ENCODE measurements around the gene GRB7.
A peak's percentile ranks its signal among the peaks of the same experiment; 100 is the strongest.

GRB7 gene

DNA sequence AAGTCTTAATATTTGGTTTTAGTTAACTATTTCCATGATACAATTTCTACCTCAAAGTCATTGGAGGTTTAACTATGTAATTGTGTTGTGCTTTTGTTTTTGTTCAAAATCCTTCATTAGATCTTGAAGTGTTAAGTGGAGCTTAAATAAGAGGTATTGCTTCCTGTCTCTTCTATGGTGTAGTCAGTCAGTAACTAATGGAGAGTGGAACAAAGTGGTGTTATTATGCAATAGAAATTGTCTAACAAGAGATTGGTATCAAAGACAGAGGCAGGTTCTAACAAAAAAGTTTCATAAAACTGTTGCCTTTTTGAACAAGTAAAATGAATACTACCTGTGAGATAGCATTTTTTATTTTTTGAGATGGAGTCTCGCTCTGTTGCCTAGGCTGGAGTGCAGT is 45.2 kb downstream of the GRB7 start:
- DNase-seq (ENCODE audit: low read depth) = peak; percentile 69
- peak overlapping the region; percentile 4 for H3K4me3 ChIP-seq (ENCODE audit: low read depth, low read length)
- TF ChIP-seq MYC (IDR thresholded peaks at IDR 0.05; ENCODE audit: low read depth, low read length) = no peak
- TF ChIP-seq, protein P1, sequence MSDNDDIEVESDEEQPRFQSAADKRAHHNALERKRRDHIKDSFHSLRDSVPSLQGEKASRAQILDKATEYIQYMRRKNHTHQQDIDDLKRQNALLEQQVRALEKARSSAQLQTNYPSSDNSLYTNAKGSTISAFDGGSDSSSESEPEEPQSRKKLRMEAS (IDR thresholded peaks at IDR 0.05; ENCODE audit: low read depth, low read length) = no peak
- TF ChIP-seq, protein P2, sequence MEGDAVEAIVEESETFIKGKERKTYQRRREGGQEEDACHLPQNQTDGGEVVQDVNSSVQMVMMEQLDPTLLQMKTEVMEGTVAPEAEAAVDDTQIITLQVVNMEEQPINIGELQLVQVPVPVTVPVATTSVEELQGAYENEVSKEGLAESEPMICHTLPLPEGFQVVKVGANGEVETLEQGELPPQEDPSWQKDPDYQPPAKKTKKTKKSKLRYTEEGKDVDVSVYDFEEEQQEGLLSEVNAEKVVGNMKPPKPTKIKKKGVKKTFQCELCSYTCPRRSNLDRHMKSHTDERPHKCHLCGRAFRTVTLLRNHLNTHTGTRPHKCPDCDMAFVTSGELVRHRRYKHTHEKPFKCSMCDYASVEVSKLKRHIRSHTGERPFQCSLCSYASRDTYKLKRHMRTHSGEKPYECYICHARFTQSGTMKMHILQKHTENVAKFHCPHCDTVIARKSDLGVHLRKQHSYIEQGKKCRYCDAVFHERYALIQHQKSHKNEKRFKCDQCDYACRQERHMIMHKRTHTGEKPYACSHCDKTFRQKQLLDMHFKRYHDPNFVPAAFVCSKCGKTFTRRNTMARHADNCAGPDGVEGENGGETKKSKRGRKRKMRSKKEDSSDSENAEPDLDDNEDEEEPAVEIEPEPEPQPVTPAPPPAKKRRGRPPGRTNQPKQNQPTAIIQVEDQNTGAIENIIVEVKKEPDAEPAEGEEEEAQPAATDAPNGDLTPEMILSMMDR (IDR thresholded peaks at IDR 0.05; ENCODE audit: low read depth, low read length) = no peak

DNA sequence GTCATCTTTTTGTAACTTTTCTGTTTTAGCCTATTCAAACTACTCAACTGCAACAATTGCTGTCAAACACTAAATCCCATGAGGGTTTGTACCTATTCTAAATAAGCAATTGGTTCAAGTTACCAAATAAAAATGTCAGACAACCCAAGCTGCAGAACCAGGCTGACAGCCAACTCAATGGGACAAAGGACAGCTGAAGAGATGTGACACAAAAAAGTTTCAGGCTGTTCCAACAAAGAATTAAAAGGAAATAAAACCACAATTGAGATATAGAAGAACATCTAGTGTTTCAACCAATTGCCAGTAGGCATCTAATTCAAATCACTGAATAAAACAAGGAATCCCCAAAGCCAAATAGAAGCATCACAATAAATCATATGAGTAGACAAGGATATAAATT is 49.3 kb downstream of the GRB7 start:
- DNase-seq (ENCODE audit: low read depth) = no peak
- no peak overlapping the region for H3K4me3 ChIP-seq (ENCODE audit: low read depth, low read length)
- TF ChIP-seq MYC (IDR thresholded peaks at IDR 0.05; ENCODE audit: low read depth, low read length) = no peak
- TF ChIP-seq, protein P2 (IDR thresholded peaks at IDR 0.05; ENCODE audit: low read depth, low read length) = no peak
- TF ChIP-seq, protein P1 (IDR thresholded peaks at IDR 0.05; ENCODE audit: low read depth, low read length) = no peak
- no peak for TF ChIP-seq POLR2A (IDR thresholded peaks at IDR 0.05; ENCODE audit: extremely low read depth, insufficient read length)

DNA sequence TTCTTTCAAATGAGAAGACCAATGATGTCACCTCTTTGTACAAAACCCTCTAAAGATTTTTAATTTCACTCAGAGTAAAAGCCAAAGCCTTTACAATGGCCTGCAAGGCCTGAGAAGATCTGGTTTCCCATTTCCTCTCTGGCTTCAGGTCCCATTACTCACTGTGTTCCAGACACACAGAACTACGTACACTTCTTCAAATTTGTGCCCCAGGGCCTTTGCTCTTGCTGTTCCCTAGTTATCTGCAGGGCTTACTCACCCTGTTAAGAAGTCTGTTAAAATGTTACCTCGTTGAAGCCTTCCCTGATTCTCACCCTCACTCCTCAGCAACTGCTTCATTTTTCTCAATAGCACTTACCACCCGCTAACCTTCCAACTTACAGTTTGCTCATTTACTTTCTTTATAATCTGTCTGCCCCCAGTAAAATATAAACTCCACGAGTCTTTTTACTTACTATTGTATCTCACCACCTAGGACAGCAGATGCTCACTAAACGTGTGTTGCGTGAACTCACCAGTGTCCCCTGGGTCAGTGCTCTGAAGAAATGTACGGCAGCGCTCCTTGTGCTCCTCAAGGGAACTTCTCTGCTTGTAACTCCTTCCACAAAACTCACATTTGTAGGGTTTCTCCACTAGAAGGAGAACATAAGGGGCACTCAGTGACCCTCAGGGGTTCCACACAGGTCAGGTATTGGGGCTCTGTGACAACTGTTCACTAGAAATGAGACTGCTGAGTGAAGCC is 50.2 kb downstream of the GRB7 start:
- no peak overlapping the region for H3K4me3 ChIP-seq (ENCODE audit: low read depth, low read length)
- DNase-seq (ENCODE audit: low read depth) = peak; percentile 18
- no peak for TF ChIP-seq POLR2A (IDR thresholded peaks at IDR 0.05; ENCODE audit: extremely low read depth, insufficient read length)
- TF ChIP-seq MYC (IDR thresholded peaks at IDR 0.05; ENCODE audit: low read depth, low read length) = no peak
- TF ChIP-seq, protein P2 (IDR thresholded peaks at IDR 0.05; ENCODE audit: low read depth, low read length) = no peak
- TF ChIP-seq, protein P1 (IDR thresholded peaks at IDR 0.05; ENCODE audit: low read depth, low read length) = no peak

DNA sequence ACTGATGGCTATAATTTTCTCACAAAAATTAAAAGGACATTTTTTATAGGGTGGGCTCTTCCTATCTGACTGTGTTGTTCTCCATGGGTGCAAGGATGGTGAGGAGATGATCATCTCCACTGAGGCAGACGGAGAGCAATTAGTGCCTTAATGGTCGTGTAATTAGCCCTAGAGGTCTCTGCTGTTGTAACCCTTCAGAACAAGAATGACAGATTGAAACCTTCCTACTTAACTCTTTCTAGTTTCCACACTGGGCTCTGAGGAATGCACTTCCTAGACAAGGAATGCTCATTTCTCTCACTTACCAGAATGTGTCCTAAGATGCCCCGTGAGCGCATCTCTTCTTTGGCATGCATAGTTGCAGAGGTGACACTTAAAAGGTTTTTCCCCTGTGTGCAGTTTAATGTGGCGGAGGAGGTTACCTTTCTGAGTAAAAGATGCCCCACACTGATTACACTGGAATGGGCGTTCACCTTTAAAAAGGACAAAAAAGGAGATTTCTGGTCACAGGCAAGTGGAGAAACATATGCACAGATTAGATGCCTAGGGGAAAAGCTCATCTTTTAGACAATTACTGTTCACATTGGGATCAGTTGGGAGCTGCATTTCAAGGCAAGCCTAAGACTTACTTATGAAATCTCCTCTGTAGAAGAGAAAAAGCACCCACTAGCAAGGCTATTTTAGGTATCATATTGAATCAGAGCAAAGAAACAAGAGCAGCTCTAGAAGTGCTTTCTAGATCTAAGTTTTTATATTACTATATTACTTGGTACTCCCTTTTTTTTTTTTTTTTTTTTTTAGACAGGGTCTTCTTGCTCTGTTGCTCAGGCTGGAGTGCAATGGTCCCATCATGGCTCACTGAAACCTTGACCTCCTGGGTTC is 53.6 kb downstream of the GRB7 start:
- H3K4me3 ChIP-seq (ENCODE audit: low read depth, low read length) = no peak overlapping the region
- TF ChIP-seq, protein P1 (IDR thresholded peaks at IDR 0.05; ENCODE audit: low read depth, low read length) = no peak
- TF ChIP-seq, protein P2 (IDR thresholded peaks at IDR 0.05; ENCODE audit: low read depth, low read length) = no peak
- TF ChIP-seq POLR2A (IDR thresholded peaks at IDR 0.05; ENCODE audit: extremely low read depth, insufficient read length) (no peak), MYC (IDR thresholded peaks at IDR 0.05; ENCODE audit: low read depth, low read length) (no peak)
- no peak for DNase-seq (ENCODE audit: low read depth)

DNA sequence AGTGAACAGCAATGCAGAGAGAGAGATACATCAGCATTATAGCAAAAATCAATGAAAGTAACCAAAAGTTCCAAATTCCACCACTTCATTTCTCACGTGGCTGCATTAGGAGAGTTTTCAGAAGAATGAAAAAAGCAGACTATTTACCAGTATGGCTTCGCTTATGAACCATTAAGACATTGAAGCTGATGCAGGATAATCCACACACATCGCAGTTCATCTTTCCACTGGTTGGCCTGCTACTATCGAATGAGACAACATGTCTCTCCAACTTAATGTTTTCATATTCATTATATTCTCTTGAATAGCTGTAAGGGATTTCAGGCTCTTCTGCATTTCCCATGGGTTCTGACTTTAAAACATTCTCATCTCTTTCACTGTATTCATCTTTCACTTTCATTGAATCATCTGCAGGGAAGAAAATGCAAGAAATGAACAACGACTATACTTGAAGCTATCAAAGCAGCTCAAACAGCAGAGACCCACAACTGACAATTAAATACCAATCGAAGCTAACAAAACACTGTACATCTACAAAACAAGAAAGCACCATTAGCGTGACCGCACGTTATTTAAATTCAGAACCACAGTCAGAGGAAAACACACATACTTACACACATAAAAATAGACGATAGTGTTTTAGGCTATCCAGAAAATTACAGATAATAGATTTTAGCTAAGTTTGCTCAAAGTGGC is 54.9 kb downstream of the GRB7 start:
- no peak for DNase-seq (ENCODE audit: low read depth)
- no peak overlapping the region for H3K4me3 ChIP-seq (ENCODE audit: low read depth, low read length)
- TF ChIP-seq POLR2A (IDR thresholded peaks at IDR 0.05; ENCODE audit: extremely low read depth, insufficient read length) (no peak), MYC (IDR thresholded peaks at IDR 0.05; ENCODE audit: low read depth, low read length) (no peak)
- TF ChIP-seq, protein P2 (IDR thresholded peaks at IDR 0.05; ENCODE audit: low read depth, low read length) = no peak
